EL (cell line): Measurements from ENCODE around the gene MYRFL.
"Not testable (repeated sequence)": the region's sequence is repeated elsewhere in the genome, so short reads cannot be mapped to it uniquely, and the experiment has no call there.

Experiments used
- DNase-seq: peaks from one replicate; pipeline ENCODE4 v3.0.0-alpha.2; 2016

Gene MYRFL

DNA sequence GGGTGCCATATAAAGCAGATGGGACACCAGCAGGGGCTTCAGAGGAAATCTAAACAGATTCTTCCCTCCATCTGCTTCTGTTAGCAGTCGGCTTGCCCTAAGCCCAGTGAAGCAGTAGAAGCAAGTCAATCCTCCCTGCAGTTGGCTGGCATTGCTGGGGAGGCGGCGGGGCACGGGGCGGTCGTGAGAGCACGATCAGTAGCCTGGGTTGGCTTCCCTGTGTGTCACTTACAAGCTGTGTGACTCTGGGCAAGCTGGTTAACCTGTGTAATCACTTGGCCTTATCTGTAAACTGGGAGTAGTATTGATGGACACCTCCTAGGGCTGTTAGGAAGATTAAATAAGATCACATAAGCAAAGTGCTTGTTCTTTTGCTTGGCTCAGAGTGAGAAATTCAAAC lies 19.4 kb downstream of the MYRFL start:
- no peak for DNase-seq

DNA sequence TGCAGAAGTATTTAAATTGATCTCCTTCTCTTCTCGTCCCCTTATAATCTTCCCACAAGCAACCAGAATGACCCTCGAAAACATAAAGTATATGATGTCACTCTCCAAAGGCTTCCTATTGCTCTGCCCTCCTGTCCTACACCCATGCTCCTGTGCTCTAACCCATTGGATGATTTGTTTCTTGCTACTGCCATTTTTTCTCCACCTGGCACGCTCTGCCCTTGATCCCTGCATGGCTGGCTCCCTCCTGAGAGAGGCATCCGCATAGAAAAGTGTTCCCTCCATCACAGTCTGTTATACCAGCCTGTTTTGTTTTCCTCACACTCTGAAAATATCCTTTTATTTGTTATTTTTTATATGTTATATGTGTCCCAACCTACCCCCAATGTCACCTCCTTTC lies 19.8 kb downstream of the MYRFL start:
- no peak for DNase-seq

DNA sequence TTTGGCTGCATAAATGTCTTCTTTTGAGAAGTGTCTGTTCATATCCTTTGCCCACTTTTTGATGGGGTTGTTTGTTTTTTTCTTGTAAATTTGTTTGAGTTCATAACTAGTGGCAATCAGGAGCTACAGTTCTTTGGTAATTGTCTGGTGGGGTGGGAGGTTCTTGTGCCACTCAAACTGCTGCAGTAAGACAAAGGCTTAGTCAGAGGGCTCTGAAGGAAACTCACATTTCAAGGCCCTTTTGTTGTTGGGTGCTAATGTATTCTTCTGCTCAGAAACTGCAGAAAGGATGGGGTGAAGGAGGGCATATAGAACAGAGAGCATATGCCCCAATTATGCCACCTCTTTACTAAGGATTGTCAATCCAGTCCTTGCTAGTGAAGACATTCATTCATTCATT lies 21.9 kb downstream of the MYRFL start:
- DNase-seq: no peak

DNA sequence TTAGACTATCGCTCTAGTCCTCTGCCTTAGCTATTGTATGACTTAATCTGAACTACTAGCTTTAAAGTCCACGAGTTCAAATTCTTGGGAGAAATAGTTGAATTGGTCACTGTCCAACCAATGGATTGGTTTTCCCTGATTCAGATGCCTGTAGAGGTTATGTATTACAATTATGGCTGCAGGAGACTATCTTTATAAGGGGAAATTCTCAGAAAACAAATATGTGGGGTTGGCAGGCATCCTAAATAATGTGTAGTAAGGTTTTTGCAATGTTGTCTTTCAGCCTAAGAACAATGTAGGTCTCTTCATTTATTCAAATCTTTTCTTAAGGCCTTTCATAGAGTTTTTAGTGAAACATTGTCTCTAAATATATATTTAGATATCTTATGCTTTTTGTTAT lies 26.9 kb downstream of the MYRFL start:
- DNase-seq: peak; percentile 49

DNA sequence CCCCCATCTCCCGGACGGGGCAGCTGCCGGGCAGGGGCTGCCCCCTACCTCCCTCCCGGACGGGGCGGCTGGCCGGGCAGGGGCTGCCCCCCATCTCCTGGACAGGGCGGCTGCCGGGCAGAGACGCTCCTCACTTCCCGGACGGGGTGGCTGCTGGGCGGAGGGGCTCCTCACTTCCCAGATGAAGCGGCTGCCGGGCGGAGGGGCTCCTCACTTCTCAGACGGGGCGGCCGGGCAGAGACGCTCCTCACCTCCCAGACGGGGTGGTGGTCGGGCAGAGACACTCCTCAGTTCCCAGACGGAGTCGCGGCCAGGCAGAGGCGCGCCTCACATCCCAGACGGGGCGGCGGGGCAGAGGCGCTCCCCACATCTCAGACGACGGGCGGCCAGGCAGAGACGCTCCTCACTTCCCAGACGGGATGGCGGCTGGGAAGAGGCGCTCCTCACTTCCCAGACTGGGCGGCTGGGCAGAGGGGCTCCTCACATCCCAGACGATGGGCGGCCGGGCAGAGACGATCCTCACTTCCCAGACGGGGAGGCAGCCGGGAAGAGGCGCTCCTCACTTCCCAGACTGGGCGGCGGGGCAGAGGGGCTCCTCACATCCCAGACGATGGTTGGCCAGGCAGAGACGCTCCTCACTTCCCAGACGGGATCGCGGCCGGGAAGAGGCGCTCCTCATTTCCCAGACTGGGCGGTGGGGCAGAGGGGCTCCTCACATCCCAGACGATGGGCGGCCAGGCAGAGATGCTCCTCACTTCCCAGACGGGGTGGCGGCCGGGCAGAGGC lies 28.3 kb downstream of the MYRFL start:
- not testable (repeated sequence) for DNase-seq

DNA sequence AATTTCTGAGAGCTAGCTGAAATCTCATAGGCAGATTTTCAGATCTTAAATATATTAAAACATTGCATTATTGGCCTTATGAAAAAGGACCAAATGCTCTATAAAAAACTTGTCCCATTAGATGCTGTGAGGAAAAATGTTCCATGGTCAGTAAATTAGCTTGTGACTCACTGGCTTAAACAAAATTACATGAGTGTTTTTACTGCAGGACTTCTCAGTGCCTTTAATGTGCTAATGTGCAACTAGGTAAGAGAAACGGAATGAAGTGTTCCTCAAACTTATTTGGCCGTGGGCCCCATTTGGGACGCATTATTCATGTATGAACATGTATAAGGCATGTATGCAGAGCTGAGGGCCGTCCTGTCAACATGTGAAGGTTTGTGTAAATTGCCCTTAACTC lies 41.7 kb downstream of the MYRFL start:
- DNase-seq: no peak

DNA sequence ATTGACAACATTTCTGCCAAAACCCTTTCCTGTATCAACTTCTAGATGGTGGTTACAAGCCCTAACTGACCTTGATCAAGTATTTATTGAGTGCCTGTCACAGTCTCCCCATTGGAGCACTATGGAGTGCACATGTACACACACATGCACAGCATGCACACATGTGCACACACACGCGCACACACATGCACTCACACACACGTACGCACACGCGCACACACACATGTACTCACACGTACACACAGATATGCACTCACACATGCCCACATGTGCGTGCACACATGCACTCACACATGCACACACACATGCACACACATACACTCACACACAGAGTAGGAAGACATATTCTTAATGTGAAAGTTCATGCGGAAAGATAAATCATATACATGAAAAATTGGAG lies 43.7 kb downstream of the MYRFL start:
- DNase-seq: no peak

DNA sequence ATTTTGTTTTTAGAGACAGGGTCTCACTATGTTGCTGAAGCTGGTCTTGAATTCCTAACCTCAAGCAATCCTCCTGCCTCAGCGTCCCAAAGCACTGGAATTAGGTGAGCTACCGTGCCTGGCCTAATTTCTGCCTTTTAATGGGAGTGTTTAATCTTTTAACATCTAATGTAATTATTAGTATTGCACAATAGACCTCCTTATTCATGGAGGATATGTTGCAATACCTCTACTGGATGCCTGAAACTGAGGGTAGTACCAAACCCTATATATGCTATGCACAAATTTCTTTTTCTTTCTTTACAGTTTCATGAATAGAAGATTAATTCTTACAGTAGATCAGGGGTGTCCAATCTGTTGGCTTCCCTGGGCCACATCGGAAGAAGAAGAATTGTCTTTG lies 47.8 kb downstream of the MYRFL start:
- DNase-seq: no peak

DNA sequence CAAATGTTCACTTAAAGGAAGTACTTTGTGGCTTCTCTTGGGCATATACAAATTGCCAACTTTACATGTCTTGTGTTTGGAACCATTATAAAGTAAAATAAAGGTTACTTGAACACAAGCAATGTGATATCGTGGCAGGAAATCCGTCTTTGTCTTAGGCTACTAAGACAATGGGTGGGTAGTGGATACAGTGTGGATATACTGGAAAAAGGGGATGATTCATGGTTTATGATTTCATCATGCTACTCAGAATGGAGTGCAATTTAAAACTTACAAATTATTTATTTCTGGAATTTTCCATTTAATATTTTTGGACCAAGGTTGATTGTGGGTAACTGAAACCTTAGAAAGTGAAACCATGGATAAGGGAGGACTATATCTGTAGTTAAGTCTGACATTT lies 48.4 kb downstream of the MYRFL start:
- no peak for DNase-seq

DNA sequence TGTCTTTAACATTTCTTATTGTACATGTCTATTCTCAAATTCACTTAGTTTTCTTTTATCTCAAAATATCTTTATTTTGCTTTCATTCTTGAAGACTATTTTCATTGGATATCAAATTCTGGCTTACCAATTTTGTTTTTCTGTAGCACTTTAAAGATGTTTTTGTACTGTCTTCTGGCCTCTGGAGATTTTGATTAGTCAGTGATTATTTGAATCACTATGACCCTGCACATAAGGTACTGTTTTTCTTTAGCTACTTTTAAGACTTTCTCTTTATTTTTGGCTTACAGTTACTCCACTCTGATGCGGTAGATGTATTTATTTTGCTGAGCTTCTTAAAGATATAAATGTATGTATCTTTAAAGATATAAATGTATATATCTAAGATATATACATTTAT lies 49.6 kb downstream of the MYRFL start:
- DNase-seq: no peak

DNA sequence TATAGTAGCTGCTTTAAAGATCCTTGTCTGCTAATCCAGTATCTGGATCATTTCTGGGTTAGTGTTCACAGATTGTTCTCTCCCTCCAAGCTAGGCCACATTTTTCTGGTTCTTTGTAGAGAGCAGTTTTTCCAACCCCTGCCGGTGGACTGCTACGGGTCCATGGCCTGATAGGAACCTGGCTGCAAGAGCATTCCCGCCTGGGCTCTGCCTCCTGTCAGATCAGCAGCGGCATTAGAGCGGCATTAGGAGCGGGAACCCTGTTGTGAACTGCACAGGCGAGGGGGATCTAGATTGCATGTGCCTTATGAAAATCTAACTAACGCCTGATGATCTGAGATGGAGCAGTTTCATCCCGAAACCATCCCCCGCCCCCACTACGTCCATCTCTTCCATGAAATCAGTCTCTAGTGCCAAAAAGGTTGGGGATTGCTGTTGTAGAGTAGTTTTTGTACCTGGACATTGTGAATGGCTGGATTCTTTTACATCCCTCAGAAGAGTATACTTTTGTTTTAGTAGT lies 50.4 kb downstream of the MYRFL start:
- no peak for DNase-seq

DNA sequence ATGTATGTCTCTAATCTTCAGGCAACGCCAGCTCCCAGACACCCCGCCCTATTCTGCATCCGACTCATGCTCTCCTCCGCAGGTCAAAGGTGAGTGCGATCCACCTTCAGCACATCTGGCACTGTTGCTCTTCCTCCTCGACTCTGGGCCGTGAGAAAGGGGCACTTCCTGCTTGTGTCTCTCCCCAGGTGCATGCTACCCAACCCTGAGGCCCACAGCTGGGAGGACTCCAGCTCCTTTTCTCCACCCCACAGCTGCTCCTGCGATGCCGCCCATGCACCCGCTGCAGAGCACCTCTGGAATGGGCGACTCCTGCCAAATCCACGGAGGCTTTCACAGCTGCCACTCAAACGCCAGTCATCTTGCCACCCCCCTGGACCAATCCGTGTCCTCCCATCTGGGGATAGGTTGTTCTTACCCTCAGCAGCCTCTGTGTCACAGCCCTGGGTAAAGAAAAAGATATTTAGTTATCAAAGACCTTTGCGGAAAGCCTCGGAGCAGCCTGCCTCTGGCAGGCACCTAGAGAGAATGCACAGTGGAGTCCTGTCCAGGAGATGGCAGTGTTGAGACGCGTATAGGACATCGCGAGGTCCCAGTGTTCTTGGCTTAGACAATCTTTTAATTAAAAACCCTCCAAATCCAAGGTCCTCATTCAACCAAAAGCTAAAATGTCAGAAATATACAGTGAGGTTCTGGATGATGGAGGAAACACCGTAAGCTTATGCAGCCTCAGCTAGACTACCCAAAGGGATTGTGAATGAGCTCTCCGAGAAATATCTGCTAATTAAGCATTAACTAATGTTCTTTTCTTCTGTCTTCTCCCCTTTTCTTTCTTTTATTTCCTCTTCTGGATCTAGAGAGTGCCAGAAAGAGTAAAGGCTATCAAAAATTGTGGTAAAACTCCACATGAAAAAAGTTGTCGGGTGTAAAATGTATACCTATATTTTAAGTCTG lies 54.3 kb downstream of the MYRFL start:
- DNase-seq: peak; percentile 71

DNA sequence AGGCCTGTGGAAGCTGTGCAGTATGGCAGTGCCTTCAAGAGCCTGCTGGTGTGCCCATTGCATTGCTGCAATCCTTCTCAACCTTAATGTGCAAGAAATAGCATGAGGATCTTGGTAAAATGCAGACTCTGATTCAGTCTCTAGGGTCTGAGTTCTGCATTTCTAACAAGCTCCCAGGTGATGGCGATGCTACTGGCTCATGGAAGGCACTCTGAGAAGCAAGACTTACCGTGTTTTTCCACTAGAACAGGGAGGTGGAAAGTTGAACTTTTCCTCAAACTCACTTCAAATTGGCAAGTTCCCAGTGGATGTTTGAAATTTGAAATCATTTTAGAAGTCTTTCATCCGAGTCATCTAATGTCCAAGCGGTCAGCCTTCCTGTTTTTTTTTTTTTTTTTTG lies 55.5 kb downstream of the MYRFL start:
- DNase-seq: peak; percentile 23

DNA sequence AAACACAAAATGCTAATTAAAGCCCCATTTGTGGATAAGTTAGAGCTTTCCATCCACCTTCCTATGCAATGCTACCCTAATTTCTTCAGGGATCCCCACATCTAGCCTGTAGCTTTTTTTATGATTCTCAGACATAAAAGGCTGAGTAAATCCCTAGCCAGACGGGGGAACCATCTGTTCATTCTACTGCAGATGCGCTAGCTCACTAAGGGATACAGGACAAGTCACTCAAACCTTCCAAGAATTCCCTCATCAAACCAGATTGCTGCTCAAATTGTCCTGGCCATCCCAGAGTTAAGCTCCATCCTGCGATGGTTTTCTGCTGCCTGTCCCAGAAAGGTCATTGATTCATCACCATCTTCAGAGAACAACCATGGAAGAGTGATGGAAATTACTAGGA lies 56.7 kb downstream of the MYRFL start:
- DNase-seq: no peak

DNA sequence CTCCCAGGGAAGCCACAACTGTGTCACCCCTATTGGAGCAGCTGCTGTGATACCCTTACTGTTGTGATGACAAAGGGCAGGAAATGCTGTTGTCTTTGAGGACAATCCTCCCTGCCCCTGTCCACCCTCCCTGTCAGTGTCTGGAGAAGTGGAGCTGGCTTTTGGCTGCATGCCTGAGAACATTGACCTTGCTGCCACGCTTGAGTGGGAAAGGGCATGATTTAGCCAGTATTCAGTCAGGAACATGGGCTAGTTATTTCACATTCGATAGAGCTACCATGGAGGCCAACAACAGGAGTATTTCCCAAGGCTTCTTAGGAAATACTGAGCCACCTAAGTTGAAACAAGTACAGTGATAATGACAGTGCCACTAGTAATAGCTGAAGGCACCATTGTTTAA lies 59.4 kb downstream of the MYRFL start:
- DNase-seq: no peak

DNA sequence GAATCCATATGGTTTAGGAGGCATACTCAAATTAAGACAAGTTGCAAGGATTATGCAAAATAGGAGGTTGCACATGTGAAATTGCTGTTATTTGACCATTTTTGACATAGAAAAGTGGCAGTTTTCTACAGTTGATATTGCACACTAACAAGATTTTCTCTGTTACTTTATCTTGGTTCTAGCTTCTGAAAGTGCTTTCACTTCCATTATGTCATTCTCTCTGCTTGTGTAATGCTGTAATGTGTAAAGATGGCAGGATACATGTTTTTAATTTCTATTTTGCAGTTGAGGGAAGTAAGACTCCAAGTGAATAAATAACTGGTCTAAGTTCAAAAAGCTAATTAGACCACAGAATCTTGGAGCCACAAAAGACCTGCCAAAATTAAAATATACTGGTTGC lies 60.6 kb downstream of the MYRFL start:
- no peak for DNase-seq

DNA sequence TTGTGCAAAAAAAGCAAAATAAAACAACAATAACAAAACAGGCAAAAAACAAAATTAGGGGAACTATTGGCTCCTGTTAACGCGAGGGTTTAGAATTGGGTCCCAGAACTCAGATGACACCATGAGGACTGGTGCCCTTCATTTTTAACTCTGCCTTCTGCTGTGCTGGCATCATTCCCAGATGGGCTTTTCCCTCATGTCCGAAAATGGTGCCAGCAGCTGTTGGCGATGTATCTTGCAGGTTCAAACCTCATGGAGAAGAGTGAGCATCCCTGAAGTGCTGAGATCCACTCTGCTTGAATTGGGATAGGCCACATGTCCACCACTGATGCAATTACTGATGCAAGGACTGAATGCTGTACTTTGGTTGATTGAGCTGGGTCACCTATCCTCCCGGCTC lies 61.1 kb downstream of the MYRFL start:
- no peak for DNase-seq

DNA sequence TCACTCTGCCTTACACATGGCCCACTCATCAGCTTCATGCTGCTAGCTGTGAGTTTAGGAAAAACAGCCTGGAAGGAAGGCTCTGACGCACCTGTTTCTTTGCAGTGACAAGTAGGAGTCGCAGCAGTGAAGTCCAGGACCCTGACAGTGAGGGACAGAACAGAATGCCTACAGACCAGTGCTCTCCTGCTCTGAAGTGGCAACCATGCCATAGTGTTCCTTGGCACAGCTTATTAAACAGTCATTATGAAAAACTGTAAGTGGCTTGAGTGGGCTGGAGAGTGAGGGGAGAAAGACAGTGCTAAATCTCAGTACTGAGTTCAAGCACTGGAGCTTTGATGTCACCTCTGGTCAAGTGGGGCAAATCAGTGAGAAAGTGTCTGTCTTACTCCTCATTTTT lies 61.7 kb downstream of the MYRFL start:
- DNase-seq: no peak

DNA sequence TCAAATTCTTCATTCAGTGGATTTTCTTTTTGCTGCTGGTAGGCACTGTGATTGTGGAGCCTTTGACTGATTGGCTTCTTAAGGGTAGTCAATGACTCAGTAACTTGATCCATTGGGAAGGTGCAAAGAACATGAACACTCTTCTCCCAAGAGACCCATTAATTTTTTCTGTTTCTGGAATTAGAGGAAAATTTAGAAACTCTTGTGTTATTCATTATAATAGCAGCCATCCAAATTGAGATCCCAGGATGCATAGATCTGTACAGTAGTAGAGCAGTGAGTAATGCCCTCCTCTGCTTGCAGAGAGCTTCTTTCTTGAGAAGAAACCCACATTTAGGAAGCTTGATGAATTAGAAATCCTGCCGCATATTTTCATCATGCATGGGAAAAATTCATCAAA lies 63.9 kb downstream of the MYRFL start:
- no peak for DNase-seq

DNA sequence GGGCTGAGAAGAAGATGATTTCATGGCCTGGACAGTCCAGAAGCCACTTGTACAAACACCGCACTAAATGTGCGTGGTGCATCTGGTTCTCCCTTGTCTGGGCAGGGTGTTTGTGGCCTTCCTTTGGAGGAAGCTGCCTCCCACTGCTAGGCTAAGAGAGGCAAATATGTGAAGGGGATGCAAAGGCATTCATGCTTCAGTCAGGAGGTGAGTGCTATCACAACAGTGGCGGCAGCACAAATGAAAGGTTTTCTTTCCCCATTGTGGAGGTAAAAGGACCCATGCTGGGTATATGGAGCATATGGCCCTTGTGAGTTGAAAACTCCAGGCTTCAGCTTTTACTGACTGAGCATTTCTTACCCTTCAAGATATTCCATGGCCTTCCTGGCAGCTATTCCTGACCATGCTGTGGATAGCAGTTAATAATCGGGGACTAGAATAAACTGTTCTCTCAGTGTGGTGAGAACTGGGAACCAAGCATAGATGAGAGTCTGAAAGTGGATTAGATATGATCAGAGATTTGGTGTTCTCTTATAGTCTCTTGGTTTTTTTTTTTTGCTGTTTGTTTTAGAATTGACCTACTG lies 69.9 kb downstream of the MYRFL start:
- no peak for DNase-seq

DNA sequence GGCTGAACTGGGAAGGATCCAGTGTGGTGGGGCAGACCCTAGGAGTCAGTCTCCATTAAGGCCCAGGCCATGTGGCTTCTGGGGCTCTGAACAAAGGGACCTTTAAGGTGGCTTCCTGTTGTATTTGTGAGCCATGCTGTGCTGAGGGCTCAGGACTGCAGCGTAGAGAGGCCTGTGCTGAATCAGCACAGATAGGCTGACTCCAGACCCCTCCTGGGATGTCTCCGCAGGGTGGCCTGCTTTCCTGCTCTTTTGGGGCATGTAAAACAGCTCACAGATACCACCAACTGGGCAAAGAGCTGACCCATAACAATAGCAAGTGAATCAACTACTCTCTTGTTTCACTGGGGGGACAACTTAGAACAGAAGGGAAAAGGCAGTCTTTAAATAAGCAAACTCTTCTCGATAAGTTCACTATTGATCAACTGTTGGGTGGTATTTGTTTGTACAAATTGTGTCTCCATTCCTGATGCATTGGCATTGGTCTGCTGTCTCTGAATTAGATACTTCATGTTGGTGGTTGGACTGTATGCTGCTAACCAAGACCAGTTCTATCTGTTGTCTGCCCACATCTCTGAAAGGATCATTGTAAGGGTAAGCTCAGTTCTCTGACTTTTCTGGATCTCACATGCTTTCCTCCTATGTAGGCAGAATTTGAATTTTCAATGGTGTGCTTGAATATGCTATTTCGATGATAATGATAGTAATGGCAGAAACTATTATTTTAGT lies 71.8 kb downstream of the MYRFL start:
- DNase-seq: no peak

DNA sequence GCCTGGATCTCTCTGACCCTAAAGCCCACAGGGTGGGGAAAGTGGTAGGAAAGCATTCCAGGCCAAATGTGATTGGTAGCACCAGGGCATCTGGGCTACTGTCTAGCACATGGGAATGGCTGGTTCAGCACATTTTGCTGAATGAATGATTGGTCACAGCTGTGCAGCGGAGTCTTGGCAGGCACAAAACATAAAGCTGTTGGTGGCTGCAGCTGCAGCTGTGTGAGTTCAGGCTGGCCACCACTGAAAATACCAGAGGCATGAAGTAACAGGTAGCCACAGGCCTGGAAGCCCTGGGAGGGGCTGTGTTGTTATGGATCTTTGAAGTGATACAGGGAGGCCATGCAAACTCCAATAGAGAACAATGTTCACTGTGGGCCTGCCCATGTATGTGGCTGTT lies 72.7 kb downstream of the MYRFL start:
- peak; percentile 81 for DNase-seq

DNA sequence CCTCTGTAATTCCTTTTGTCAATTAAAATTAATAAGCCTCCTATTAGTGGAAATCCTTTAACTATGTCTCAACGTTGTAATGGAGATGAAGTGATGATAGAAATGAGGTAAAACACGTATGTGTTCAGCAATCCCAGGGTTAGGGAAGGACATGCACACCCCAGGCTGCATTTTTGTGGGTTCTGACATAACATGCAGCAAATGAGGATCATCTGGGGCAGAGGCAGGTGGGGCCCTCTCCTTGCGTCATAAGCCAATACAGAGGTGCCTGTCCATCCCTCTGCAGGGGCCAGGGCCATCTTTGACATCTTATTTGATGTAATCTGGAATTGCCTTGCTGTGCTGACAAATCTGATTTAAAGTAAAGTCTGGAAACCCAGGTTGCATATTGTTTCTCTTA lies 73.2 kb downstream of the MYRFL start:
- peak; percentile 29 for DNase-seq
